NCI-H524 treated with DMSO at 0.1 percent for 48 hours (cell line): Measurements from ENCODE around the gene TRIM59.

Source experiments
- DNase-seq: peaks from one replicate; lab custom pipeline; 2025; lab: John Stamatoyannopoulos, UW

Gene TRIM59

GRCh38 chr3:160449636-160450598 is at the start of gene TRIM59:
TSS of gene TRIM59 (minus strand) at chr3:160449786. CDS start at chr3:160439183, 10,603 bp downstream.
- peak; percentile 25 for DNase-seq

- DNase-seq: no peak
Observed at GRCh38 chr3:160498202-160498601, 48.6 kb upstream of the TRIM59 start.

DNA sequence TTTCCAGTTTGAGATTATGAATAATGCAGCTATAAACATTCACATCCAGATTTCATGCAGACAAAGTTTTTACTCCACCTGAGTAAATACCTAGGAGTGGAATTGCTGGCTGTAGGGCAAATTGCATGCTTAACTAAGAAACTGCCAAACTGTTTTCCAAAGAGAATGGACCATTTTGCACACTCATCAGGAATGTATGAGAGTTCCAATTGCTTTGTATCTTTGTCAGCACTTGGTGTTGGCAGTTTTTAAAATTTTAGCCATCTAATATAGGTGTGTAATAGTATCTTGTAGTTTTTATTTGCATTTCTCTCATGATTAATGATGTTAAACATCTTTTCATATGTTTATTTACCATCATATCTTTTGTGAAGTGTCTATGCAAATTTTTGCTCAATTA is 40.6 kb upstream of the TRIM59 start:
- DNase-seq: no peak

DNA sequence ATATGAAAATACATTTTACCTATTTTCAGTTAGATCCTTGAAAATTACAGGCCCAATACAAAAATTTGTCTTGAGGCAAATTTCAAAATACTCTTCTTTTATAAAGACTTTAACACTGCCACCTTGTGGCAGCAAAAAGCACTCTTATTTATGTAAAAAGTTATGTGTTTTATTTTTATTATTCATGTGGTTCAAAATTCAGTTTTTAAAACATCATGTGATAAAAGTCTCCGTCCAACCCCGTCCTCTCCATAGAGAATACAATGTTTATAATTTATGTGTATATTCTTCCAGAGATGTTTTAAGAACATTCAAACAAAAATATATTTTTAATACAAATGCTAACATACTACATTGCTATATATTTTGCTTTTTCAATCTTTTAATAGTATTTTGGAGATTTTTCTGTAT is 36.9 kb upstream of the TRIM59 start:
- DNase-seq: peak; percentile 43

- DNase-seq: peak; percentile 14
Observed at GRCh38 chr3:160482796-160483195, 33.2 kb upstream of the TRIM59 start.

DNA sequence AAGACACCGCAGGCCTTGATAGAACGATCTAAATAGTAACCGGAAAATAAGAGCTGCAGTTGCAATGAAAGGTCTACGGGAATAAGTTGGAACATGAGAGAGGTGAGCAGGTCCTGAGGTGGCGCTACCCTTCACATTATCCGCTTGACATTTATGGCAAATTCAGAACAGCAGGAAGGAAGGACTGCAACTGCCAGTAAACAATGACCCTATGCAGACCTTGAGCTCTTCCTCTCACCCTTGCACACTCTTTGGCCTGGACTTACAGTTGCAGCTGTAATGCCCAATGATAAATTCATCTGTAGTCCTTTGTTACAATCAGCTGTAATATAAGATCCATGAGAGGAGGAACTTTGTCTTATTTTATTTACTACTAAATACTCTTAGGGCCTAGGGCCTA is 32.3 kb upstream of the TRIM59 start:
- DNase-seq: no peak

DNA sequence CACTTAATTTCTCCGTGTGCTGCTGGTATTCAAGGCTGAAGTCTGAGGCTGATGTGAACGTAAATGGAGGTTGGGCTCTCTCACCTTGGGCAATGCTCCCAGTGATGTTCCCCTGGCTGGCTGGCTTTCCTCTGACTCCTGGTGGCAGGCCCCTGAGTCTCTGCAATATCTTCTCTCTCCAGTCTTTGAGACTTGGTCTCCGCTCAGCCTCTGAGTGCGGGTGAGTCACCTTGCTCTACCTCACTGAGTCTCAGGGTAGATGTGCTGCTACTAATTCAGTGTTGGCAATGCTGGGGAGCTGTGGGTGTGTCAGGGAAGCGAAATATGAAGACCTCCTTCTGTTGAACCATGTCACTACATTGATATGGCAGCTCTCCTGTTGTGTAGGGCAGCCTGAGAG is 31.3 kb upstream of the TRIM59 start:
- no peak for DNase-seq

- no peak for DNase-seq
Observed at GRCh38 chr3:160479376-160479775, 29.8 kb upstream of the TRIM59 start.

GRCh38 chr3:160478338-160478737 is 28.8 kb upstream of the TRIM59 start:
- DNase-seq: no peak

DNA sequence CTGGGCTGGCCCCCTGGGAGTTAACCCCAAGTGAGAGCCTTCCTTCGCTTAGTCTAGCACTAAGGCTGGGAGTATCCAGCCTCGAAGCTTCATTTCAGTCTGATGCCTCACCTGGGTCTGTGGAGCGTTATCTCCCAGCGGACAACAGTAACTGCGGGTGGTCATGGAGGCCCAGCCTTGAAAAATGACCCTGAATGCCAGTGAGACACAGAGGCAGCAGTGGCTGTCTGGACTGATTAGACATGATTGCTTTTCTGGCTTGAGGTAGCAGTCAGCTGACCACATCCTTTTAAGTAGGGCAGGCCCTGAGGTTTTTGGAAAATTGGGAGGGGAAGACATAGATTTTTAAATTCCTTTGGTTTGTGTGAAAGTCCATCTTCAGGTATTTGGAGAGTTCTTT is 28.2 kb upstream of the TRIM59 start:
- DNase-seq: no peak

DNA sequence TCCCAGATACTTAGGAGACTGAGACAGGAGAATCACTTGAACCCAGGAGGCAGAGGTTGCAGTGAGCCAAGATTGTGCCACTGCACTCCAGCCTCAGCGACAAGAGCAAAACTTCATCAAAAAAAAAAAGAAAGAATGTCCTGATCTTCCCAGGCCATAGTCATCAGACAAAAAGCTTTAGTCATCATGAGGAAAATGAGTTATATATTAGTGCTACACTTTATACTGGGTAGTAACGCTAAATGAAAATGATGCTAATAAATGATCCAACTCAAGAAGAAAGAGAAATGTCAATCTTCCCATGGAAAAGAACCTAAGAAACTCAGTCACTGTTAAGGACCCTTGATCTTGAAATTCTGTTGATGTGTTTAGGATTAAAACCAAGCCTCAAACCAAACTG is 26.3 kb upstream of the TRIM59 start:
- DNase-seq: no peak

DNA sequence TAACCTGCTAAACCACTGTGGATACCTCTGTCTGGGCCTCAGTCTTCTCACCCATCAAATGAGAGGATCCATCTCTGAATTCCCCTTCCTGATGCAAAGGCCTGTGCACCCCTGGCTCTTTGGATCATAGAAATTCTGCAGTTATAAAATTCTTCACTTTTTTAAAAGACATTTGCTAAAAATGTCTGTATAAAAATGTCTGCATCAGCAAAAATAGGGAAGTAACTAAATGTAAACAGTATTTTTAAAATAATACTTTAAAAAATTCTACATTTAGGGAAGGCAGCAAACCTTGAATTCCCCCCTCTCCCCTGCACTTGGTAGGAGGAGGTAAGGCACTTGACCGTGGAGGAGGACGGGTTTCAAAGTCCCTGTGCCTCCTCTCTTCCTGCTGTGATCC is 25.6 kb upstream of the TRIM59 start:
- no peak for DNase-seq

DNA sequence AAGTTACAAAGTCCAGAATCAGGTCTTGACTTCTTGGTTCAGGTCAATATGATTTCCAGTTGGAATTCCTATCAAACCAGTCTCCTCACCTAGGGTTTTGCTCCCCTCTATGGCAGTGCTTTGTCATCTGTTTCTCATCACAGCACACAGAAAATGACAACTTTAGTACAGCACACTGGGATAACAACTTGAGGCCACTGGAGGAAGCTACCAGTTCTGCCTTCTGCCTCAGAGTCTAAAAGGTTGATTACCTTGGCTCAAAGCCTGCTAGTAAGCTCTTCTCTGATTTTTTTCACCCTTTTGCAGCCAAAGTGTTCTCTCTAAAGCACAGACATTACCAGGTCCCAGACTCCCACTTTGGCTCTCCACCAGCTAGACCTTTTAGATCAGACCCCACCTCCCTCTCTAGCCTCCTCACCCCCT is 24.8 kb upstream of the TRIM59 start:
- DNase-seq: no peak

- no peak for DNase-seq
Observed at GRCh38 chr3:160473978-160474377, 24.4 kb upstream of the TRIM59 start.

DNA sequence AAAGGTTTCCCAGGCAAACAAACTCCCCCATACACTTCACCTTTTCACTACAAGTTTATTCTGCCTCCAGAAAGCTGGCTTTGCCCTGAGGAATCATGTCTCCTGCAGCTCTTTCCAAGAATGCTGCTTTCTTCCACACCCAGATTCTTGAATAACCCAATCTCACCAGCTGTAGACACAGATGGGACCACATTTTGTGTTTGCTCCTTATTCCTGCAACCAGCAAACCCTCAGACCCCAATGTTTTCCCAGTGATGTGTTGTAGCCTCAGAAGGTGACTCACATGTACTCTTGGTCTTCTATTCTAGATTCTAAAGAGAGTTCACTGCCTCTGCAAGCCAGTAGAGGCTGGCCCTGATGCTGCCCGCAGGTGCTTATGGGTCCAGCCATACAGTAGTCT is 23.6 kb upstream of the TRIM59 start:
- DNase-seq: no peak

GRCh38 chr3:160472344-160472743 is 22.8 kb upstream of the TRIM59 start:
- DNase-seq: no peak

GRCh38 chr3:160471892-160472291 is 22.3 kb upstream of the TRIM59 start:
- no peak for DNase-seq

- no peak for DNase-seq
Observed at GRCh38 chr3:160470181-160470580, 20.6 kb upstream of the TRIM59 start.

DNA sequence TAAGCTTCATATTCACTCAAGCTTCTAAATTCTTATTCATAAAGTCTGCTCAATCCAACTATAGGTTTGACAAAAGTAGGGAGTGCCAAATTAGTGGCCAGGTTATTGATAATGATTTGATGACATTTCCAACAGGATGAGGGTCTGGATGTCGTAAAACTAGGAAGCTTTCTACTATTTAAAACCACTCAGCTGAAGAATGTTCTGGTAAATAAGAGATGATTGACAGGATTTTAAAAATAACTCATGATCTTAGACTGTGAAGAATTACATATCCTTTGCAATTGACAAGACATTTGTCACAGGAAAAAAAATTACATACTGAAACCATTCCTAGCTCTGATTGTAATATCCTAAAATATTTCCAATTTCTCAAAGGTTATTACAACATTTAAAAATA is 15.4 kb upstream of the TRIM59 start:
- no peak for DNase-seq

DNA sequence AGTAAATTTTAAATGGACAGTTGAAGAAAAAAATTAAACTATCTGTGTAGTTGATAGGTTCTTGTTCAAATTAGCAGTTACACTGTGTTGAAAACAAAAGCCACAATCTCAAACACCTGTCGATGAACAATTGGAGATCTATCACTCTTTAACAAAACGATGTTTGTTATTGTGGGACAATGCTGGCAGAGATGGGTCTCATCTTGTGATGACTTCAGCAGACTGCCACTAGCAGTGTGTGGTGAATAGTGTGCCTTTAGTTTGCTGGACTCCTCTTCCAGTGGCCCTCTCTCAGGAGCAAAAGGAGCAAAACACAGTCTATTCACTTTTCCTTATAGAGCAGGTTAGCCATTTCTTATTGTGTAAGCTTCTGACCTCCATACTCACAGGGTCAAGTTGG is 14.7 kb upstream of the TRIM59 start:
- DNase-seq: no peak

DNA sequence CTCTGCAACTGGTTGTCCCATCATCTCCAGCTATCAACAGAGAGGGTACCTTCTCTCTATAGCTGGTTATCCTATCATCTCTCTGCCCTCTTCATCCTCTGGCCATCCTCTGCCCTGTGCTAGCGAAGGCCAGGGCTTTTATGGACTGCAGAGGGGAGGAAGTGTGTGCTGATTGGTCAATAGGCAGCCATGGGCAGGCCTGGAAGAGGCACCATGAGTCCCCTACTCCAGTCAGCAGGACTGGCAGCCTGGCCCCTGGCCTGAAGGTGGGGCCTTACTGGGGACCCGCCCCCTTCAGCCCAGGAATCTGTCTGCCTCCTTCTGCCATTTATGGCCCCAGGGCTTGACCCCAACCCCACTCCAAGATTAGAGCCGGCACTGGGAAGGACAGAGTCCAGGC is 10.4 kb upstream of the TRIM59 start:
- DNase-seq: no peak

- no peak for DNase-seq
Observed at GRCh38 chr3:160459450-160459970, 9.9 kb upstream of the TRIM59 start.

- peak; percentile 81 for DNase-seq
Observed at GRCh38 chr3:160458151-160458550, 8.6 kb upstream of the TRIM59 start.

GRCh38 chr3:160455846-160456245 is 6.3 kb upstream of the TRIM59 start:
- no peak for DNase-seq
